ENCODE results near the gene COQ5. TPM values are rescaled to one million over a fixed set of nuclear protein-coding genes. Genes with fewer than 3 reads are reported as not detected.

COQ5 gene
- total RNA-seq, 1 donor from 2014 or later = 35.6 TPM

GRCh38 chr12:120562906-120563305, 33.9 kb upstream of the COQ5 start:
- peaks cover 30% of the 10 kb centered on the region for H3K36me3 Mint-ChIP-seq
- no peaks in the 10 kb centered on the region for H3K9me3 Mint-ChIP-seq
- DNase-seq (ENCODE audit: extremely low spot score, unreplicated experiment) = no peak
- H3K4me3 Mint-ChIP-seq = no peak overlapping the region
- no peaks in the 10 kb centered on the region for H3K27me3 Mint-ChIP-seq
- H3K27ac Mint-ChIP-seq = no peak overlapping the region
- no peak for TF ChIP-seq CTCF (conservative IDR thresholded peaks at IDR 0.05)
- H3K4me1 Mint-ChIP-seq (ENCODE audit: unreplicated experiment) = no peaks in the 10 kb centered on the region

GRCh38 chr12:120557589-120557988, 28.6 kb upstream of the COQ5 start:
- no peaks in the 10 kb centered on the region for H3K9me3 Mint-ChIP-seq
- no peak for TF ChIP-seq CTCF (conservative IDR thresholded peaks at IDR 0.05)
- peaks cover 28% of the 10 kb centered on the region for H3K36me3 Mint-ChIP-seq
- peak overlapping the region; percentile 39 for H3K27ac Mint-ChIP-seq
- no peaks in the 10 kb centered on the region for H3K27me3 Mint-ChIP-seq
- no peaks in the 10 kb centered on the region for H3K4me1 Mint-ChIP-seq (ENCODE audit: unreplicated experiment)
- DNase-seq (ENCODE audit: extremely low spot score, unreplicated experiment) = no peak
- no peak overlapping the region for H3K4me3 Mint-ChIP-seq

GRCh38 chr12:120554678-120555077, 25.7 kb upstream of the COQ5 start:
- no peak for DNase-seq (ENCODE audit: extremely low spot score, unreplicated experiment)
- Mint-ChIP-seq H3K27ac (no peak overlapping the region), H3K27me3 (no peaks in the 10 kb centered on the region), H3K9me3 (no peaks in the 10 kb centered on the region), H3K4me3 (no peak overlapping the region), H3K36me3 (peaks cover 24% of the 10 kb centered on the region), H3K4me1 (ENCODE audit: unreplicated experiment) (no peaks in the 10 kb centered on the region)
- TF ChIP-seq CTCF (conservative IDR thresholded peaks at IDR 0.05) = no peak

- H3K4me1 Mint-ChIP-seq (ENCODE audit: unreplicated experiment) = peaks cover 6% of the 10 kb centered on the region
- no peak for TF ChIP-seq CTCF (conservative IDR thresholded peaks at IDR 0.05)
Measured at GRCh38 chr12:120546050-120546386, 17.1 kb upstream of the COQ5 start.

GRCh38 chr12:120544691-120545090, 15.7 kb upstream of the COQ5 start:
- H3K9me3 Mint-ChIP-seq = no peaks in the 10 kb centered on the region
- peaks cover 11% of the 10 kb centered on the region for H3K36me3 Mint-ChIP-seq
- H3K27me3 Mint-ChIP-seq = no peaks in the 10 kb centered on the region
- TF ChIP-seq CTCF (conservative IDR thresholded peaks at IDR 0.05) = no peak
- DNase-seq (ENCODE audit: extremely low spot score, unreplicated experiment) = no peak
- no peak overlapping the region for H3K4me3 Mint-ChIP-seq
- no peak overlapping the region for H3K27ac Mint-ChIP-seq
- H3K4me1 Mint-ChIP-seq (ENCODE audit: unreplicated experiment) = peaks cover 6% of the 10 kb centered on the region

More at GRCh38 chr12:120546050-120546386, 17.1 kb upstream of the COQ5 start:
- Mint-ChIP-seq H3K4me3 (no peak overlapping the region), H3K27me3 (no peaks in the 10 kb centered on the region), H3K27ac (no peak overlapping the region), H3K36me3 (peaks cover 11% of the 10 kb centered on the region), H3K9me3 (no peaks in the 10 kb centered on the region)
- no peak for DNase-seq (ENCODE audit: extremely low spot score, unreplicated experiment)

GRCh38 chr12:120542166-120542565, 13.2 kb upstream of the COQ5 start:
- no peaks in the 10 kb centered on the region for H3K9me3 Mint-ChIP-seq
- H3K27me3 Mint-ChIP-seq = no peaks in the 10 kb centered on the region
- H3K36me3 Mint-ChIP-seq = peaks cover 15% of the 10 kb centered on the region
- TF ChIP-seq CTCF (conservative IDR thresholded peaks at IDR 0.05) = no peak
- no peak for DNase-seq (ENCODE audit: extremely low spot score, unreplicated experiment)
- H3K4me3 Mint-ChIP-seq = no peak overlapping the region
- no peak overlapping the region for H3K27ac Mint-ChIP-seq
- H3K4me1 Mint-ChIP-seq (ENCODE audit: unreplicated experiment) = peaks cover 27% of the 10 kb centered on the region
